Loucy (cell line): ENCODE results near the gene APPBP2.

Source experiments
- H2AFZ ChIP-seq: fragments of 200-600 bp; sonication (generic); 2 replicates; pipeline ENCODE4 v1.6.0; 2016; ENCODE audit warnings: antibody characterized with exemption, mild to moderate bottlenecking, low read length, moderate library complexity
- H3F3A ChIP-seq: fragments of 200-600 bp; 2 replicates; pipeline ENCODE4 v1.6.0; 2016; ENCODE audit warnings: antibody characterized with exemption, low read depth, mild to moderate bottlenecking
- H3K27me3 ChIP-seq: fragments of 200-600 bp; sonication (generic); 2 replicates; pipeline ENCODE4 v1.6.1; 2014; ENCODE audit warnings: low read length, mild to moderate bottlenecking; ENCODE audit not compliant: insufficient read depth, poor library complexity, severe bottlenecking
- H3K36me3 ChIP-seq: fragments of 200-600 bp; sonication (generic); 2 replicates; pipeline ENCODE4 v1.6.1; 2016; ENCODE audit warnings: low read length; ENCODE audit not compliant: insufficient read depth
- H3K4me1 ChIP-seq: fragments of 200-600 bp; sonication (generic); 2 replicates; pipeline ENCODE4 v1.5.1; 2014; ENCODE audit warnings: low read length, mild to moderate bottlenecking; ENCODE audit not compliant: insufficient read depth, poor library complexity, severe bottlenecking
- H3K4me2 ChIP-seq: fragments of 200-600 bp; sonication (generic); 2 replicates; pipeline ENCODE4 v1.6.0; 2014; ENCODE audit warnings: antibody characterized with exemption, low read length, low read depth, mild to moderate bottlenecking; ENCODE audit not compliant: poor library complexity, severe bottlenecking
- H3K4me3 ChIP-seq: fragments of 200-600 bp; sonication (generic); 2 replicates; pipeline ENCODE4 v1.5.1; 2014; ENCODE audit warnings: low read length, mild to moderate bottlenecking, mixed read lengths; ENCODE audit not compliant: poor library complexity, severe bottlenecking
- H3K79me2 ChIP-seq: fragments of 200-600 bp; sonication (generic); 2 replicates; pipeline ENCODE4 v1.6.1; 2014; ENCODE audit warnings: low read length; ENCODE audit not compliant: insufficient read depth
- H3K9ac ChIP-seq: fragments of 200-600 bp; sonication (generic); 2 replicates; pipeline ENCODE4 v1.6.0; 2014; ENCODE audit warnings: mild to moderate bottlenecking, low read depth, low read length, moderate library complexity; ENCODE audit not compliant: poor library complexity, severe bottlenecking
- H3K9me2 ChIP-seq: fragments of 200-600 bp; sonication (generic); replicated peaks from 2 replicates; pipeline ENCODE4 v1.6.1; 2016; ENCODE audit warnings: low read depth, low read length, mixed read lengths
- H3K9me3 ChIP-seq: fragments of 200-600 bp; sonication (generic); 2 replicates; pipeline ENCODE4 v1.6.1; 2014; ENCODE audit warnings: mild to moderate bottlenecking, antibody characterized with exemption, low read length, low read depth; ENCODE audit not compliant: insufficient read depth
- H4K20me1 ChIP-seq: fragments of 200-600 bp; sonication (generic); 2 replicates; pipeline ENCODE4 v1.6.0; 2014; ENCODE audit warnings: antibody characterized with exemption, low read length, mild to moderate bottlenecking; ENCODE audit not compliant: insufficient read depth, poor library complexity, severe bottlenecking
- EZH2phosphoT487 ChIP-seq: fragments of 200-600 bp; IDR thresholded peaks from 2 replicates; pipeline ENCODE4 v1.6.1; 2018; ENCODE audit warnings: antibody characterized with exemption, mild to moderate bottlenecking, moderate library complexity, borderline replicate concordance
- TF ChIP-seq, protein P1 (sequence below): fragments of 200-600 bp; sonication (generic); conservative IDR thresholded peaks from 2 replicates; pipeline ENCODE4 v1.5.1; 2014; ENCODE audit warnings: mild to moderate bottlenecking, antibody characterized with exemption, low read length

APPBP2 gene

GRCh38 chr17:60560860-60561257 lies 34.8 kb upstream of the APPBP2 start:
- H3K4me2 ChIP-seq, result no peak overlapping the region
- no peaks in the 10 kb centered on the region for H4K20me1 ChIP-seq
- H3F3A ChIP-seq, result no peaks in the 10 kb centered on the region
- H3K9ac ChIP-seq, result no peak overlapping the region
- H3K9me3 ChIP-seq, result peaks cover 11% of the 10 kb centered on the region; the same call in 1 of the 2 replicates
- no peak for TF ChIP-seq EZH2phosphoT487
- TF ChIP-seq, protein P1, sequence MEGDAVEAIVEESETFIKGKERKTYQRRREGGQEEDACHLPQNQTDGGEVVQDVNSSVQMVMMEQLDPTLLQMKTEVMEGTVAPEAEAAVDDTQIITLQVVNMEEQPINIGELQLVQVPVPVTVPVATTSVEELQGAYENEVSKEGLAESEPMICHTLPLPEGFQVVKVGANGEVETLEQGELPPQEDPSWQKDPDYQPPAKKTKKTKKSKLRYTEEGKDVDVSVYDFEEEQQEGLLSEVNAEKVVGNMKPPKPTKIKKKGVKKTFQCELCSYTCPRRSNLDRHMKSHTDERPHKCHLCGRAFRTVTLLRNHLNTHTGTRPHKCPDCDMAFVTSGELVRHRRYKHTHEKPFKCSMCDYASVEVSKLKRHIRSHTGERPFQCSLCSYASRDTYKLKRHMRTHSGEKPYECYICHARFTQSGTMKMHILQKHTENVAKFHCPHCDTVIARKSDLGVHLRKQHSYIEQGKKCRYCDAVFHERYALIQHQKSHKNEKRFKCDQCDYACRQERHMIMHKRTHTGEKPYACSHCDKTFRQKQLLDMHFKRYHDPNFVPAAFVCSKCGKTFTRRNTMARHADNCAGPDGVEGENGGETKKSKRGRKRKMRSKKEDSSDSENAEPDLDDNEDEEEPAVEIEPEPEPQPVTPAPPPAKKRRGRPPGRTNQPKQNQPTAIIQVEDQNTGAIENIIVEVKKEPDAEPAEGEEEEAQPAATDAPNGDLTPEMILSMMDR, result no peak
- H3K4me1 ChIP-seq, result no peaks in the 10 kb centered on the region
- H3K79me2 ChIP-seq, result no peaks in the 10 kb centered on the region
- H3K9me2 ChIP-seq, result no peaks in the 10 kb centered on the region
- no peaks in the 10 kb centered on the region for H3K27me3 ChIP-seq
- no peaks in the 10 kb centered on the region for H3K36me3 ChIP-seq
- no peak overlapping the region for H2AFZ ChIP-seq
- no peak overlapping the region for H3K4me3 ChIP-seq

DNA sequence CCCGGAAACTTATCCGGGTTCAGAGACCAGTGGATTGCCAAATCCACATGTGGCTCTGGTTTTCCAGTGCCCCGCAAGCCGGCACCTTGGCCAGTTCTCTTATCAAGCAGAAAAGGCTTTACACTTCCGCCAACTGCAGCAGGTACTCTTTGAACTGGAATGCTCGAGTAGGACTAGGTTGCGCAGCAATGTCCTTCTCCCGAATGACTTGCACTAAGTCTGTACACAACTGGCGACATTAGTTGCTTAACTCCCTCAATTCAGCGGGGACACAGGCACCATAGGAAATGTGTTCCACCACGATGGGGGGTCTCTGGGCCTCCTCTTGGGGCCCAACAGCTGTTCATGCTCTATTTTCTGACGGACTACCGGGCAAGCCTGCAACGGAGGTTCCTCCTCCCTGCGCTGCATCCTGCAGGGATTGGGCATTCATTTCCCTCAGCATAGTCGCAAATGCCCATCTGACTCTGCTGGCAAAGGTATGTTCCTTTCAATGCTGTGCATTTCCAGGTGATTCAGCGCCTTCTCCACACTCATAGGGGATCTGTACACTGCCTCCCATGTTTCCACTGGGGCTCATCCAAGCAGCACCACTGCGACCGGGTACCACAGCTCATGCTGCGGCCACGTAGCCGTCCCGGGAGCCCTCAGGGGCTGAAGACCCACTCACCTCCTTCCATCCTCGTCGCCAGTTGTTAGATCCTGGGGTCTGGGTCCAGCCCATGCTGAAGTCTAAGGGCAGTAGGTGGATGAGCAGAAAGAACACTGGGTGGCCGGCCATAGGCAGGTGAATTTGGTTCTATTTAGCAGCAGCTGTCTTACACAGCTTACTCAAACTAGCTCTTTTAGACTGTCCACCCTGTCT lies 34.2 kb upstream of the APPBP2 start:
- no peak overlapping the region for H3K4me2 ChIP-seq
- no peak overlapping the region for H2AFZ ChIP-seq
- H3K9me3 ChIP-seq, result peaks cover 11% of the 10 kb centered on the region; the same call in 1 of the 2 replicates
- no peaks in the 10 kb centered on the region for H3F3A ChIP-seq
- no peak overlapping the region for H3K4me3 ChIP-seq
- no peaks in the 10 kb centered on the region for H4K20me1 ChIP-seq
- no peaks in the 10 kb centered on the region for H3K36me3 ChIP-seq
- H3K9me2 ChIP-seq, result no peaks in the 10 kb centered on the region
- H3K4me1 ChIP-seq, result no peaks in the 10 kb centered on the region
- H3K9ac ChIP-seq, result no peak overlapping the region
- H3K27me3 ChIP-seq, result no peaks in the 10 kb centered on the region
- TF ChIP-seq EZH2phosphoT487, result no peak
- TF ChIP-seq, protein P1, result no peak
- H3K79me2 ChIP-seq, result no peaks in the 10 kb centered on the region

DNA sequence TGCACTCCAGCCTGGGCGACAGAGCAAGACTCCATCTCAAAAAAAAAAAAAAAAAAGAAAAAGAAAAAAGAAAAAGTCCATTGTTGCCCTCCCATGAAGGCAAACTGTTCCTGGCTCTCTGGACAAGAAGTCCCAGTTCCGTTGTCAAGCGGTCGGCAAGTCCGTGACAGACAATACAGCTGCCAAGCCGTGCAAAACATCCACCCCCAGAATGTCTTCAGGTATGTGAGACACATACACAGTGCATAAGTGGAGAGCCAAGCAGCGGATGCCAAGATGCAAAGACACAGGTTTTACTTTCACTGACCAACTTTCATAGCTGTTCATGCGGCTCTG lies 33.6 kb upstream of the APPBP2 start:
- no peak overlapping the region for H3K4me2 ChIP-seq
- no peak overlapping the region for H3K4me3 ChIP-seq
- H2AFZ ChIP-seq, result no peak overlapping the region
- H3K4me1 ChIP-seq, result no peaks in the 10 kb centered on the region
- no peaks in the 10 kb centered on the region for H3K27me3 ChIP-seq
- H3K79me2 ChIP-seq, result no peaks in the 10 kb centered on the region
- no peaks in the 10 kb centered on the region for H3F3A ChIP-seq
- no peaks in the 10 kb centered on the region for H4K20me1 ChIP-seq
- peaks cover 11% of the 10 kb centered on the region; the same call in 1 of the 2 replicates for H3K9me3 ChIP-seq
- no peaks in the 10 kb centered on the region for H3K9me2 ChIP-seq
- TF ChIP-seq, protein P1, result no peak
- TF ChIP-seq EZH2phosphoT487, result no peak
- no peak overlapping the region for H3K9ac ChIP-seq
- no peaks in the 10 kb centered on the region for H3K36me3 ChIP-seq
